ENCODE data around the gene C20orf144.

Gene C20orf144

DNA sequence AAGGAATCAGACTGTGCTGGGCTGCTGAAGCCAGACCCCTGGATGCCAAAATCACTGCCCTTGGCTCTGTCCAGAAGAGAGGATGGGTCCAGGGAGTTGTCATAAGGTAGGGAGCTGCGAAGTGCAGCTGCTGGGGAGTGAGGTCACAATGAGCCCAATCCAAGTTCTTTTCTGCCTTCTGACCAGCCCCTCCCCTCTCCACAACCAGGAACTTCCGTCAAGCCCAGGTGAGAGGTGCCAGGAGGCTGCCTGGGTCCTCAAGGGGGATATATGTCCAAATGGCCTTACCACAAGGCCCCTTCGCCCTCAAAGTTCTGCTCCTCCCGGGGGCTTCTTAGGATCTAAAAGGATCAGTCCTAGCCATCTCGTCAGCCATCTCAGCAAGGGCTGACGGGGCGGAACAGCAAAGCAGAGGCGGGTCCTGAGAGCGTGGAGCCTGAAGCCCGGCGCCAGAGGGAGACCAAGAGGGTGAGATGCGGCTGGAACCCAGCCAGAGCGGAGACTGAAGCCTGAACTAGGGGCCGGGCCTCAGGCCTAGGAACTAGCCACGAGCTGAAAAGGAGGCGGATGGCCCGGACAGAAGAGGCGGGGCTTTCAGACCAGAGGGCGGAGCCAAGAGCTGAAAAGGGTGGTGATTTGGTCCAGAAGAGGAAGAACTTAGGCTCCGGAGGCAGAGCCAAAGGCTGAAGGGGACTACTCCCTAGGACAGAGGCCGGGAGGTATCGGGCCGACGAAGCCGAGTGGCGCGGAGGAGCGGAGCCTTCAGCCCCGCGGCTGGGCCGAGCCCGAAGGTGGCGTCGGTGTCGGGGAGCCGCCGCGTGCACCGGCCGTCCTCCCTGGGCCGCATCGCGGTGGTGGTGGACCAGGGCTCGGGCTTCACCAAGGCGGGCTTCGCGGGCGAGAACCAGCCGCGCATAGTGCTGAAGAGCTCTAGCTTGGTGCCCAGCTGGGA is 4.4 kb downstream of the C20orf144 start, which contains the start of gene ACTL10:
Gene ACTL10 (plus strand): TSS at position 651 of the 952 bp plus-strand sequence. CDS start 555 bp downstream, outside the sequence.
- Histone ChIP-seq H3K9me3 (replicated peaks; ENCODE audit: insufficient read depth, low read length) (no peaks in the 10 kb centered on the region), H2AFZ (ENCODE audit: low read length) (peak within 1 kb of the TSS; percentile 83), H3K9ac (ENCODE audit: low read length) (peak within 1 kb of the TSS; percentile 63), H3K4me1 (ENCODE audit: low read length) (peaks cover 24% of the 10 kb centered on the region), H3K79me2 (ENCODE audit: low read length) (peaks cover 6% of the 10 kb centered on the region; the same call in 1 of the 2 replicates), H3K27ac (ENCODE audit: low read length) (peak within 1 kb of the TSS; percentile 84), H4K20me1 (ENCODE audit: insufficient read depth, low read length) (no peaks in the 10 kb centered on the region), H3K9me2 (replicated peaks; ENCODE audit: insufficient read depth, low read length) (no peaks in the 10 kb centered on the region), H3K36me3 (replicated peaks; ENCODE audit: insufficient read depth, low read length) (no peaks in the 10 kb centered on the region), H3F3A (ENCODE audit: insufficient read depth, low read length) (peaks cover 26% of the 10 kb centered on the region), H3K4me3 (ENCODE audit: low read length) (peak within 1 kb of the TSS; percentile 76), H3K27me3 (replicated peaks; ENCODE audit: insufficient read depth, low read length) (no peaks in the 10 kb centered on the region), H3K4me2 (ENCODE audit: low read depth, low read length) (peak within 1 kb of the TSS; percentile 98)
- DNase-seq = peak; percentile 98
- TF ChIP-seq EZH2phosphoT487 (IDR thresholded peaks at IDR 0.05; ENCODE audit: low read length) (no peak), CTCF (IDR thresholded peaks at IDR 0.05; ENCODE audit: low read length) (peak; percentile 40), EZH2 (optimal IDR thresholded peaks at IDR 0.05; ENCODE audit: low read depth, low read length) (no peak)

DNA sequence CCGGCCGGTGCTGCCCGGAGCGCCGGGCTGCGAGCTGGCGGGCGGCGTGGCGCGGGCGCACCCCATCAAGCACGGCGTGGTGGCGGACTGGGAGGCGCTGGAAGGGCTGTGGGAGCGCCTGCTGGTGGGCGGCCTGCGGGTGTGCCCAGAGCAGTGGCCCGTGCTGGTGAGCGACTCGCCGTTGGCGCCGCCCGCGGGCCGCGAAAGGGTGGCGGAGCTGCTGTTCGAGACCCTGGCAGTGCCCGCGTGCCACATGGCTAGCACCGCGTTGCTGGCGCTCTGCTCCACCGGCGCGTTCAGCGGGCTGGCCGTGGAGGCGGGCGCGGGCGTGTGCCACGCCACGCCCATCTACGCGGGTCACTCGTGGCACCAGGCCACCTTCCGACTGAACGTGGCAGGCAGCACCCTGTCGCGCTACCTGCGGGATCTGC is 5.1 kb downstream of the C20orf144 start:
- H4K20me1 ChIP-seq (ENCODE audit: insufficient read depth, low read length) = no peaks in the 10 kb centered on the region
- H3K27me3 ChIP-seq (replicated peaks; ENCODE audit: insufficient read depth, low read length) = no peaks in the 10 kb centered on the region
- H3K9ac ChIP-seq (ENCODE audit: low read length) = peak overlapping the region; percentile 63
- H3K27ac ChIP-seq (ENCODE audit: low read length) = peak overlapping the region; percentile 84
- H3K4me2 ChIP-seq (ENCODE audit: low read depth, low read length) = peak overlapping the region; percentile 98
- no peaks in the 10 kb centered on the region for H3K36me3 ChIP-seq (replicated peaks; ENCODE audit: insufficient read depth, low read length)
- peaks cover 12% of the 10 kb centered on the region for H3K79me2 ChIP-seq (ENCODE audit: low read length)
- no peaks in the 10 kb centered on the region for H3K9me3 ChIP-seq (replicated peaks; ENCODE audit: insufficient read depth, low read length)
- H3K4me1 ChIP-seq (ENCODE audit: low read length) = peaks cover 24% of the 10 kb centered on the region
- H3F3A ChIP-seq (ENCODE audit: insufficient read depth, low read length) = peaks cover 26% of the 10 kb centered on the region
- peak overlapping the region; percentile 80 for H2AFZ ChIP-seq (ENCODE audit: low read length)
- peak; percentile 48 for DNase-seq
- TF ChIP-seq CTCF (IDR thresholded peaks at IDR 0.05; ENCODE audit: low read length) (no peak), EZH2phosphoT487 (IDR thresholded peaks at IDR 0.05; ENCODE audit: low read length) (no peak), EZH2 (optimal IDR thresholded peaks at IDR 0.05; ENCODE audit: low read depth, low read length) (no peak)
- H3K9me2 ChIP-seq (replicated peaks; ENCODE audit: insufficient read depth, low read length) = no peaks in the 10 kb centered on the region
- peak overlapping the region; percentile 76 for H3K4me3 ChIP-seq (ENCODE audit: low read length)

DNA sequence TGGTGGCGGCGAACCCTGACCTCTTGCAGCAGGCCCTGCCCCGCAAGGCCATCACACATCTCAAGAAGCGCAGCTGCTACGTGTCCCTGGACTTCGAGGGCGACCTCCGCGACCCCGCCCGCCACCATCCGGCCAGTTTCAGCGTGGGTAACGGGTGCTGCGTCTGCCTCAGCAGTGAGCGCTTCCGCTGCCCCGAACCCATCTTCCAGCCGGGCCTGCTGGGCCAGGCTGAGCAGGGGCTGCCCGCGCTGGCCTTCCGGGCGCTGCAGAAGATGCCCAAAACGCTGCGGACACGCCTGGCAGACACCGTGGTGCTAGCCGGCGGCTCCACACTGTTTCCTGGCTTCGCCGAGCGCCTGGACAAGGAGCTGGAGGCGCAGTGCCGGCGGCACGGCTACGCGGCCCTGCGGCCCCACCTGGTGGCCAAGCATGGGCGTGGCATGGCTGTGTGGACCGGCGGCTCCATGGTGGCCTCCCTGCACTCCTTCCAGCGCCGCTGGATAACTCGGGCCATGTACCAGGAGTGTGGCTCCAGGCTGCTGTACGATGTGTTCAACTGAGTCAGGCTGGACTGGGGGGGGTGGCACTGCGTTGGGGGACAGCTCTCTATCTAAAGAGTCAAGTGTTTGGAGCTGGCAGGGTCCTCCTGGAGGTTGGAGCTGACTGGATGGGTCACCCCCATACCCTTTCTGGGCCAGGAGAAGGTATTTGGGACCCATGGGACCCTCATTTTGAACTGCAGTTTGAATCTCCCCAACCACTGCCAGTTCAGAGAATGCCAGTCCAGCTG is 5.7 kb downstream of the C20orf144 start:
- Histone ChIP-seq H3K4me3 (ENCODE audit: low read length) (peak overlapping the region; percentile 76), H3K4me2 (ENCODE audit: low read depth, low read length) (peak overlapping the region; percentile 98), H3K79me2 (ENCODE audit: low read length) (peaks cover 18% of the 10 kb centered on the region), H3K4me1 (ENCODE audit: low read length) (peaks cover 22% of the 10 kb centered on the region), H3K27me3 (replicated peaks; ENCODE audit: insufficient read depth, low read length) (no peaks in the 10 kb centered on the region), H2AFZ (ENCODE audit: low read length) (peak overlapping the region; percentile 80), H3K9ac (ENCODE audit: low read length) (peak overlapping the region; percentile 63), H3F3A (ENCODE audit: insufficient read depth, low read length) (peaks cover 26% of the 10 kb centered on the region), H3K9me3 (replicated peaks; ENCODE audit: insufficient read depth, low read length) (no peaks in the 10 kb centered on the region), H3K9me2 (replicated peaks; ENCODE audit: insufficient read depth, low read length) (no peaks in the 10 kb centered on the region), H3K36me3 (replicated peaks; ENCODE audit: insufficient read depth, low read length) (no peaks in the 10 kb centered on the region), H4K20me1 (ENCODE audit: insufficient read depth, low read length) (no peaks in the 10 kb centered on the region), H3K27ac (ENCODE audit: low read length) (peak overlapping the region; percentile 84; the same call in 1 of the 2 replicates)
- DNase-seq = peak; percentile 82
- no peak for TF ChIP-seq EZH2phosphoT487 (IDR thresholded peaks at IDR 0.05; ENCODE audit: low read length)
- no peak for TF ChIP-seq EZH2 (optimal IDR thresholded peaks at IDR 0.05; ENCODE audit: low read depth, low read length)
- TF ChIP-seq CTCF (IDR thresholded peaks at IDR 0.05; ENCODE audit: low read length) = peak; percentile 93
